ENCODE measurements around the gene HIGD1B.

DNA sequence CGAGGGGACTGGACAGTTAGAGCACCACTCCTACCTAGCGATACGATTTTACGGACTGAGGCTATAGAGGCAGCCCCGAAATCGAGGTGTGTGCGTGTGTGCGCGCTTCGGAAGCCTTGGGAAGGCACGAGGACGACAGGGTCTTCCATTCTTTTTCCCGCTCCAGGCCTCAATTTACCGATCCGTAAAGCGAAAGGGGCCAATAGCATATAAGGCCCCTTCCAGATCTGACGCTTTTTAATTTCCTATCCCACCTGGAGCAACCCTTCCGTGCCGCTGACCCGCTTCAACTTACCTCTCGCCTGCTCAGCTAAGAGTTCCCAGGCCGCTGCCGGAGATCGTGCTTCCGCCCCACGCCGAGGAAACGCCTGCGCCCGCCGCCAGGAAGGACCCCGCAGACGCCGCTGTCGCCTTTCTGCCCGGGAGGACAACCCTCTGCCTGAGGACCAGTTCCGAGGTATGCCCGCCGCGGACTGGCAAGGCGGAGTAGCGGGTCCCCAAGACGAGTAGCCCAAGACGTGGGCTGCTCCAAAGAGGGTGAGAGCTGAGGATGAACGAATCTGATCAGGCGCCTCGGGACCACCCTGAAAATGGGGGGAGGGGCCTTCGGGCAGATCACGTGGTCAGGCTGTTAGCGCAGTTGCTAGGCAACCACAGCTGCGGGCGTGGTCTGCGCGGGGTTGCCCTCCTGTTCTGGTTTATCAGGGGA is 51.5 kb downstream of the HIGD1B start, which contains the start of gene EFTUD2:
- TF ChIP-seq, protein P1, sequence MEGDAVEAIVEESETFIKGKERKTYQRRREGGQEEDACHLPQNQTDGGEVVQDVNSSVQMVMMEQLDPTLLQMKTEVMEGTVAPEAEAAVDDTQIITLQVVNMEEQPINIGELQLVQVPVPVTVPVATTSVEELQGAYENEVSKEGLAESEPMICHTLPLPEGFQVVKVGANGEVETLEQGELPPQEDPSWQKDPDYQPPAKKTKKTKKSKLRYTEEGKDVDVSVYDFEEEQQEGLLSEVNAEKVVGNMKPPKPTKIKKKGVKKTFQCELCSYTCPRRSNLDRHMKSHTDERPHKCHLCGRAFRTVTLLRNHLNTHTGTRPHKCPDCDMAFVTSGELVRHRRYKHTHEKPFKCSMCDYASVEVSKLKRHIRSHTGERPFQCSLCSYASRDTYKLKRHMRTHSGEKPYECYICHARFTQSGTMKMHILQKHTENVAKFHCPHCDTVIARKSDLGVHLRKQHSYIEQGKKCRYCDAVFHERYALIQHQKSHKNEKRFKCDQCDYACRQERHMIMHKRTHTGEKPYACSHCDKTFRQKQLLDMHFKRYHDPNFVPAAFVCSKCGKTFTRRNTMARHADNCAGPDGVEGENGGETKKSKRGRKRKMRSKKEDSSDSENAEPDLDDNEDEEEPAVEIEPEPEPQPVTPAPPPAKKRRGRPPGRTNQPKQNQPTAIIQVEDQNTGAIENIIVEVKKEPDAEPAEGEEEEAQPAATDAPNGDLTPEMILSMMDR (IDR thresholded peaks at IDR 0.05; ENCODE audit: low read length), result no peak
- TF ChIP-seq EZH2 (IDR thresholded peaks at IDR 0.05; ENCODE audit: borderline replicate concordance, low read length), result no peak

All from OCI-LY1 (cell line).